Measurements from ENCODE around the gene SH3PXD2A. TPM values are rescaled to one million over a fixed set of nuclear protein-coding genes. Genes with fewer than 3 reads are reported as not detected.

The SH3PXD2A gene
- total RNA-seq, 1 donor from 2014 or later = 38.6 TPM

GRCh38 chr10:103839519-103839871 is 15.9 kb downstream of the SH3PXD2A start:
- TF ChIP-seq, protein P1, sequence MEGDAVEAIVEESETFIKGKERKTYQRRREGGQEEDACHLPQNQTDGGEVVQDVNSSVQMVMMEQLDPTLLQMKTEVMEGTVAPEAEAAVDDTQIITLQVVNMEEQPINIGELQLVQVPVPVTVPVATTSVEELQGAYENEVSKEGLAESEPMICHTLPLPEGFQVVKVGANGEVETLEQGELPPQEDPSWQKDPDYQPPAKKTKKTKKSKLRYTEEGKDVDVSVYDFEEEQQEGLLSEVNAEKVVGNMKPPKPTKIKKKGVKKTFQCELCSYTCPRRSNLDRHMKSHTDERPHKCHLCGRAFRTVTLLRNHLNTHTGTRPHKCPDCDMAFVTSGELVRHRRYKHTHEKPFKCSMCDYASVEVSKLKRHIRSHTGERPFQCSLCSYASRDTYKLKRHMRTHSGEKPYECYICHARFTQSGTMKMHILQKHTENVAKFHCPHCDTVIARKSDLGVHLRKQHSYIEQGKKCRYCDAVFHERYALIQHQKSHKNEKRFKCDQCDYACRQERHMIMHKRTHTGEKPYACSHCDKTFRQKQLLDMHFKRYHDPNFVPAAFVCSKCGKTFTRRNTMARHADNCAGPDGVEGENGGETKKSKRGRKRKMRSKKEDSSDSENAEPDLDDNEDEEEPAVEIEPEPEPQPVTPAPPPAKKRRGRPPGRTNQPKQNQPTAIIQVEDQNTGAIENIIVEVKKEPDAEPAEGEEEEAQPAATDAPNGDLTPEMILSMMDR (conservative IDR thresholded peaks at IDR 0.05) = no peak
- DNase-seq (ENCODE audit: extremely low spot score, unreplicated experiment) = no peak

DNA sequence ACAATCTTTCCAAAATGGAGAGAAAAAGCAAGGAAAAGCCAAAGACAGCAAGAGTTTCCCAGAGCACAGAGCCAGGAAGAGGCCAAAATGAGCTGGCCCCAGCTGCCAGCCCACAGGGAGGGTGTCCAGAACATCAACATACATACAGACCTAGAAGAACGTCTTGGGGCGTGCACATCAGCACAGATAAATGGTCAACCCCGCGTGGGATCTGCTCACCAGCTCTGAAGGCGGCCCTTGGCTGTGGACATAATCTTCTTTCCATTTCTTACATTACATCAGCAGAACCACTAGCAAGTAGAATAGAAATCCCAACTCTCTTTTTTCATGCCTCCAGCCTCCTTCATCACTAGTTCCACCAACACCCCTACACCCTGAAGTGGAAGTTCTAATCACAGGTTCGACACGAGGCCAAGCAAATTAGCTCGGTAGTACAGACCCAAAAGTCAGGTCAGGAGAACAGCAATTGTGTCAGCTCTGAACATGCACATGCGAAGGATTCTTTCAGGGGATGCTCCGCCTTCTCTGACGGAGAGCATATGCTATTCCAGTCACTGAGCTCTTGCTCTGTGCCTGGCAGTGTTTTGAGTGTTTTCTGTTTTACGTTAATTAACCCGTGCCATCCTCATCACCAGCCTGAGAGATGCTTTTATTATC is 16.4 kb downstream of the SH3PXD2A start:
- Mint-ChIP-seq H3K4me3 (no peak overlapping the region), H3K4me1 (ENCODE audit: unreplicated experiment) (peaks cover 50% of the 10 kb centered on the region), H3K36me3 (peaks cover 6% of the 10 kb centered on the region), H3K9me3 (no peaks in the 10 kb centered on the region), H3K27me3 (peaks cover 4% of the 10 kb centered on the region), H3K27ac (no peak overlapping the region)
- TF ChIP-seq, protein P1 (conservative IDR thresholded peaks at IDR 0.05) = no peak
- DNase-seq (ENCODE audit: extremely low spot score, unreplicated experiment) = no peak

More at GRCh38 chr10:103839519-103839871, 15.9 kb downstream of the SH3PXD2A start:
- H3K27me3 Mint-ChIP-seq = peaks cover 4% of the 10 kb centered on the region
- no peak overlapping the region for H3K4me3 Mint-ChIP-seq
- no peaks in the 10 kb centered on the region for H3K9me3 Mint-ChIP-seq
- peaks cover 51% of the 10 kb centered on the region for H3K4me1 Mint-ChIP-seq (ENCODE audit: unreplicated experiment)
- H3K27ac Mint-ChIP-seq = no peak overlapping the region
- peaks cover 6% of the 10 kb centered on the region for H3K36me3 Mint-ChIP-seq

DNA sequence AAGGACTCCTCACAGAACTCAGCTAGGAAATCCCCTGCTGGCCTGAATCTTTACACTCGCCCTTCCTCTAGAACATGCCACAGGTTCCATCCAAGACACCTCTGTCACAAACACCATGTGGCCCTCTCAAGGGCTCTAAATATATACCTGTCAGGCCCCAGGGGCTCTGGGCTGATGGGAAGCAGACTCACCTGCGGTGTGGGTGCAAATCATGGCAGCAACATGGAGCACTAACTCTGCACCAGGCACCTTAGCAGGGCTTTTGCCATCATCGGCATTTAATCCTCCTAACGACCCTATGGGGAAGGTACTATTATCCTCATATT is 17.3 kb downstream of the SH3PXD2A start:
- peaks cover 4% of the 10 kb centered on the region for H3K27me3 Mint-ChIP-seq
- no peak for DNase-seq (ENCODE audit: extremely low spot score, unreplicated experiment)
- no peak overlapping the region for H3K27ac Mint-ChIP-seq
- TF ChIP-seq, protein P1 (conservative IDR thresholded peaks at IDR 0.05) = no peak
- H3K4me1 Mint-ChIP-seq (ENCODE audit: unreplicated experiment) = peaks cover 52% of the 10 kb centered on the region
- H3K9me3 Mint-ChIP-seq = no peaks in the 10 kb centered on the region
- peaks cover 9% of the 10 kb centered on the region for H3K36me3 Mint-ChIP-seq
- H3K4me3 Mint-ChIP-seq = no peak overlapping the region

GRCh38 chr10:103837370-103838069 is 17.9 kb downstream of the SH3PXD2A start:
- peaks cover 9% of the 10 kb centered on the region for H3K36me3 Mint-ChIP-seq
- H3K4me3 Mint-ChIP-seq = no peak overlapping the region
- H3K9me3 Mint-ChIP-seq = no peaks in the 10 kb centered on the region
- TF ChIP-seq, protein P1 (conservative IDR thresholded peaks at IDR 0.05) = no peak
- no peak for DNase-seq (ENCODE audit: extremely low spot score, unreplicated experiment)
- no peak overlapping the region for H3K27ac Mint-ChIP-seq
- H3K4me1 Mint-ChIP-seq (ENCODE audit: unreplicated experiment) = peaks cover 49% of the 10 kb centered on the region
- peaks cover 4% of the 10 kb centered on the region for H3K27me3 Mint-ChIP-seq

GRCh38 chr10:103836861-103837260 is 18.5 kb downstream of the SH3PXD2A start:
- no peak for DNase-seq (ENCODE audit: extremely low spot score, unreplicated experiment)
- H3K27ac Mint-ChIP-seq = peak overlapping the region; percentile 57

More at GRCh38 chr10:103836861-103837260, 18.5 kb downstream of the SH3PXD2A start:
- Mint-ChIP-seq H3K4me3 (peak overlapping the region; percentile 1), H3K4me1 (ENCODE audit: unreplicated experiment) (peaks cover 47% of the 10 kb centered on the region), H3K27me3 (peaks cover 4% of the 10 kb centered on the region), H3K9me3 (no peaks in the 10 kb centered on the region), H3K36me3 (peaks cover 9% of the 10 kb centered on the region)
- TF ChIP-seq, protein P1 (conservative IDR thresholded peaks at IDR 0.05) = no peak

All from type B pancreatic cell (in vitro differentiated cells).